ENCODE measurements around the gene EPHX1. TPM values are rescaled to one million over a fixed set of nuclear protein-coding genes. Genes with fewer than 3 reads are reported as not detected.

Gene EPHX1
- total and polyA plus RNA-seq, 2 of the 8 experiments (the other 6 are each of a cell fraction or from before 2014, with no cell fraction given): 45.3 to 79.1 TPM

GRCh38 chr1:225874431-225874830 is 64.5 kb downstream of the EPHX1 start:
- Histone ChIP-seq H3K27me3 (replicated peaks in 1 of 4; ENCODE audit: control insufficient read depth in 3 of 4, extremely low read depth in 1 of 4, insufficient read depth in 3 of 4, low read length in 3 of 4) (no peaks in the 10 kb centered on the region), H3K4me1 (replicated peaks in 1 of 4; ENCODE audit: control insufficient read depth in 3 of 4, insufficient read depth in 4 of 4, low read length in 3 of 4) (peaks cover 0 to 3% (median 0%) of the 10 kb centered on the region in 4 experiments; a peak in 3 of 7 replicates), H2BK5ac (ENCODE audit: low read depth, low read length) (no peak overlapping the region; the same call in 1 of the 2 replicates), H3K4ac (replicated peaks; ENCODE audit: insufficient read length, low read depth, low read length) (no peak overlapping the region), H4K20me1 (replicated peaks in 1 of 2; ENCODE audit: control insufficient read depth in 1 of 2, insufficient read depth in 2 of 2, low read length in 2 of 2) (peaks cover 0 to 8% of the 10 kb centered on the region in 2 experiments), H3K18ac (ENCODE audit: extremely low read depth, low read length) (no peak overlapping the region), H3K4me2 (ENCODE audit: insufficient read depth in 1 of 2, low read depth in 2 of 2, low read length in 2 of 2) (no peak overlapping the region), H3K23ac (ENCODE audit: insufficient read length) (no peak overlapping the region), H3K4me3 (ENCODE audit: extremely low read depth in 1 of 4, insufficient read depth in 2 of 4, low read depth in 3 of 4, low read length in 4 of 4) (no peak overlapping the region), H2BK15ac (ENCODE audit: low read length) (no peak overlapping the region), H3K27ac (ENCODE audit: low read depth, low read length) (no peak overlapping the region), H3K14ac (ENCODE audit: insufficient read length) (no peak overlapping the region), H4K5ac (ENCODE audit: insufficient read length, low read depth, low read length) (no peak overlapping the region), H2BK20ac (ENCODE audit: low read length) (no peak overlapping the region), H4K91ac (replicated peaks; ENCODE audit: insufficient read length, low read length) (no peak overlapping the region), H3K79me2 (ENCODE audit: control insufficient read depth in 1 of 2, insufficient read depth in 2 of 2, low read length in 2 of 2) (no peaks in the 10 kb centered on the region), H2AK5ac (ENCODE audit: low read depth, low read length) (no peak overlapping the region), H4K8ac (ENCODE audit: extremely low read depth, insufficient read depth, low read length) (no peak overlapping the region), H2BK12ac (ENCODE audit: low read depth, low read length) (no peak overlapping the region), H3K79me1 (ENCODE audit: low read depth, low read length) (peaks cover 14% of the 10 kb centered on the region), H3K9ac (replicated peaks in 1 of 4; ENCODE audit: extremely low read depth in 1 of 4, low read depth in 3 of 4, low read length in 3 of 4) (no peak overlapping the region), H3K56ac (replicated peaks; ENCODE audit: insufficient read length, low read depth, low read length) (no peak overlapping the region), H3K9me3 (ENCODE audit: insufficient read depth in 2 of 2, low read depth in 1 of 2, low read length in 1 of 2) (no peaks in the 10 kb centered on the region), H2BK120ac (replicated peaks; ENCODE audit: low read depth, low read length) (no peak overlapping the region), H2AFZ (ENCODE audit: low read length) (no peak overlapping the region), H3K36me3 (ENCODE audit: control insufficient read depth in 2 of 4, insufficient read depth in 4 of 4, low read length in 3 of 4) (peaks cover 0 to 13% (median 0%) of the 10 kb centered on the region in 4 experiments; a peak in 3 of 8 replicates), H3K23me2 (ENCODE audit: low read depth, low read length) (no peaks in the 10 kb centered on the region; the same call in 1 of the 2 replicates)
- WGBS, 2 experiments (ENCODE audit: extremely low coverage in 1 of 2, insufficient coverage in 1 of 2, insufficient read length in 1 of 2, insufficient replicate concordance in 2 of 2, low coverage in 1 of 2, low lambda C conversion rate in 2 of 2, missing lambda C conversion rate in 1 of 2): 95% methylated on average over 11 of the region's 11 CpGs; no CpG with 5 or more reads in 1 of the 2 experiments
- TF ChIP-seq BRCA1 (IDR thresholded peaks at IDR 0.05; ENCODE audit: low read depth, low read length): no peak
- no peak for TF ChIP-seq TEAD4 (IDR thresholded peaks at IDR 0.05; ENCODE audit: low read depth, low read length)
- TF ChIP-seq EGR1 (IDR thresholded peaks at IDR 0.05; ENCODE audit: borderline replicate concordance, low read depth, low read length): no peak
- TF ChIP-seq, protein P1, sequence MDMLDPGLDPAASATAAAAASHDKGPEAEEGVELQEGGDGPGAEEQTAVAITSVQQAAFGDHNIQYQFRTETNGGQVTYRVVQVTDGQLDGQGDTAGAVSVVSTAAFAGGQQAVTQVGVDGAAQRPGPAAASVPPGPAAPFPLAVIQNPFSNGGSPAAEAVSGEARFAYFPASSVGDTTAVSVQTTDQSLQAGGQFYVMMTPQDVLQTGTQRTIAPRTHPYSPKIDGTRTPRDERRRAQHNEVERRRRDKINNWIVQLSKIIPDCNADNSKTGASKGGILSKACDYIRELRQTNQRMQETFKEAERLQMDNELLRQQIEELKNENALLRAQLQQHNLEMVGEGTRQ (IDR thresholded peaks at IDR 0.05; ENCODE audit: low read length): no peak
- TF ChIP-seq CHD1 (IDR thresholded peaks at IDR 0.05; ENCODE audit: low read depth, low read length): no peak
- TF ChIP-seq TAF1 (IDR thresholded peaks at IDR 0.05; ENCODE audit: low read depth, low read length): no peak
- TF ChIP-seq, protein P2, sequence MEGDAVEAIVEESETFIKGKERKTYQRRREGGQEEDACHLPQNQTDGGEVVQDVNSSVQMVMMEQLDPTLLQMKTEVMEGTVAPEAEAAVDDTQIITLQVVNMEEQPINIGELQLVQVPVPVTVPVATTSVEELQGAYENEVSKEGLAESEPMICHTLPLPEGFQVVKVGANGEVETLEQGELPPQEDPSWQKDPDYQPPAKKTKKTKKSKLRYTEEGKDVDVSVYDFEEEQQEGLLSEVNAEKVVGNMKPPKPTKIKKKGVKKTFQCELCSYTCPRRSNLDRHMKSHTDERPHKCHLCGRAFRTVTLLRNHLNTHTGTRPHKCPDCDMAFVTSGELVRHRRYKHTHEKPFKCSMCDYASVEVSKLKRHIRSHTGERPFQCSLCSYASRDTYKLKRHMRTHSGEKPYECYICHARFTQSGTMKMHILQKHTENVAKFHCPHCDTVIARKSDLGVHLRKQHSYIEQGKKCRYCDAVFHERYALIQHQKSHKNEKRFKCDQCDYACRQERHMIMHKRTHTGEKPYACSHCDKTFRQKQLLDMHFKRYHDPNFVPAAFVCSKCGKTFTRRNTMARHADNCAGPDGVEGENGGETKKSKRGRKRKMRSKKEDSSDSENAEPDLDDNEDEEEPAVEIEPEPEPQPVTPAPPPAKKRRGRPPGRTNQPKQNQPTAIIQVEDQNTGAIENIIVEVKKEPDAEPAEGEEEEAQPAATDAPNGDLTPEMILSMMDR (IDR thresholded peaks at IDR 0.05; ENCODE audit: control extremely low read depth in 1 of 3, insufficient read depth in 1 of 3, low read depth in 1 of 3, low read length in 3 of 3): no peak
- no peak for TF ChIP-seq ASH2L (IDR thresholded peaks at IDR 0.05; ENCODE audit: low read length)
- no peak for TF ChIP-seq SP4 (IDR thresholded peaks at IDR 0.05; ENCODE audit: low read length)
- CTCF ChIA-PET (ENCODE audit: partially characterized antibody): interaction anchor here (0.9 to 21.3 kb wide), 6 partner anchors 14 to 101 kb away, joined by 3 to 406 read pairs (median 4); partner anchors contain the start of gene LEFTY1
- no peak for DNase-seq (ENCODE audit: low read depth in 1 of 2, low spot score in 2 of 2)
- POLR2A ChIA-PET (ENCODE audit: partially characterized antibody): interaction anchor here (1.2 to 4.6 kb wide), 2 partner anchors 7 to 42 kb away, joined by 3 to 27 read pairs; partner anchors contain the start of gene TMEM63A
- FAIRE-seq: no peak
